ENCODE data around the gene TAX1BP3. TPM values are rescaled to one million over a fixed set of nuclear protein-coding genes. Genes with fewer than 3 reads are reported as not detected.

The TAX1BP3 gene
- total and polyA plus RNA-seq, 12 donors, result 134 to 206 (median 168) TPM

DNA sequence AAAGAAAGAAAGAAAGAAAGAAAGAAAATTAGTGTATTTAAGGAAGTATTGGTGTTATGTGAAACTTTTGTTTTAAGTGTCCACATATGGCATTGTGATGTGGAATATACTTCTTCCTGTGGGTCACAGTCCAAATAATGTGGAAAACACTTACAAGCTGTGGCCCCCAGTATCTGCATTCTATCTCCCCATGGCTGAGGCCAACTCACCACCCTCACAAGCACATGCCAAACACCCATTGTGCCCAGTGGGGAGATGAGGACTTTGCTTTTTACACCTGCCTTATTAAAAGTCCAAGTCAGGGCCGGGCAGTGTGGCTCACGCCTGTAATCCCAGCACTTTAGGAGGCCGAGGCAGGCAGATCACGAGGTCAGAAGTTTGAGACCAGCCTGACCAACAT, 31.6 kb upstream of the TAX1BP3 start:
- DNase-seq (no peak), ATAC-seq (no peak)
- Histone ChIP-seq H3K27me3 (peaks cover 0 to 28% (median 19%) of the 10 kb centered on the region in 7 donors), H3K4me3 (no peak overlapping the region), H3K9me3 (peaks cover 0 to 10% (median 0%) of the 10 kb centered on the region in 11 donors), H3K27ac (no peak overlapping the region), H3K4me1 (peaks cover 0 to 20% (median 14%) of the 10 kb centered on the region in 9 donors), H3K36me3 (no peaks in the 10 kb centered on the region)
- intact Hi-C loops (cut with DNase I), result no loop called here
- WGBS, 2 donors, result 88 to 91% methylated on average over 4 of the region's 4 CpGs
- TF ChIP-seq, protein P1, sequence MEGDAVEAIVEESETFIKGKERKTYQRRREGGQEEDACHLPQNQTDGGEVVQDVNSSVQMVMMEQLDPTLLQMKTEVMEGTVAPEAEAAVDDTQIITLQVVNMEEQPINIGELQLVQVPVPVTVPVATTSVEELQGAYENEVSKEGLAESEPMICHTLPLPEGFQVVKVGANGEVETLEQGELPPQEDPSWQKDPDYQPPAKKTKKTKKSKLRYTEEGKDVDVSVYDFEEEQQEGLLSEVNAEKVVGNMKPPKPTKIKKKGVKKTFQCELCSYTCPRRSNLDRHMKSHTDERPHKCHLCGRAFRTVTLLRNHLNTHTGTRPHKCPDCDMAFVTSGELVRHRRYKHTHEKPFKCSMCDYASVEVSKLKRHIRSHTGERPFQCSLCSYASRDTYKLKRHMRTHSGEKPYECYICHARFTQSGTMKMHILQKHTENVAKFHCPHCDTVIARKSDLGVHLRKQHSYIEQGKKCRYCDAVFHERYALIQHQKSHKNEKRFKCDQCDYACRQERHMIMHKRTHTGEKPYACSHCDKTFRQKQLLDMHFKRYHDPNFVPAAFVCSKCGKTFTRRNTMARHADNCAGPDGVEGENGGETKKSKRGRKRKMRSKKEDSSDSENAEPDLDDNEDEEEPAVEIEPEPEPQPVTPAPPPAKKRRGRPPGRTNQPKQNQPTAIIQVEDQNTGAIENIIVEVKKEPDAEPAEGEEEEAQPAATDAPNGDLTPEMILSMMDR (IDR thresholded peaks at IDR 0.05), result no peak

- Histone ChIP-seq H3K27ac (no peak overlapping the region), H3K36me3 (no peaks in the 10 kb centered on the region), H3K9me3 (peaks cover 0 to 10% (median 0%) of the 10 kb centered on the region in 11 donors), H3K27me3 (peaks cover 0 to 39% (median 24%) of the 10 kb centered on the region in 7 donors), H3K4me3 (no peak overlapping the region), H3K4me1 (peaks cover 0 to 26% (median 18%) of the 10 kb centered on the region in 9 donors)
- intact Hi-C loops (cut with DNase I), result no loop called here
- DNase-seq (no peak), ATAC-seq (no peak)
- TF ChIP-seq, protein P1 (IDR thresholded peaks at IDR 0.05), result no peak
- WGBS, 2 donors, result 81 to 88% methylated on average over 4 of the region's 4 CpGs
These were observed 29.8 kb upstream of the TAX1BP3 start for GRCh38 chr17:3698139-3698538.

GRCh38 chr17:3697103-3697476, 28.7 kb upstream of the TAX1BP3 start:
- Histone ChIP-seq H3K27ac (peak overlapping the region in 4 of 10 donors; percentile 29 to 90 (median 74)), H3K4me1 (peaks cover 0 to 26% (median 18%) of the 10 kb centered on the region in 9 donors), H3K27me3 (peaks cover 0 to 39% (median 24%) of the 10 kb centered on the region in 7 donors), H3K36me3 (no peaks in the 10 kb centered on the region), H3K4me3 (peak overlapping the region in 7 of 10 donors; percentile 8 to 62 (median 55)), H3K9me3 (peaks cover 0 to 10% (median 0%) of the 10 kb centered on the region in 11 donors)
- ATAC-seq, result peak in 7 of 8 donors; percentile 4 to 70 (median 21)
- TF ChIP-seq, protein P1 (IDR thresholded peaks at IDR 0.05), result no peak
- DNase-seq, result no peak
- intact Hi-C loops (cut with DNase I), result no loop called here
- WGBS, 2 donors, result 40% methylated on average over 12 of the region's 12 CpGs

DNA sequence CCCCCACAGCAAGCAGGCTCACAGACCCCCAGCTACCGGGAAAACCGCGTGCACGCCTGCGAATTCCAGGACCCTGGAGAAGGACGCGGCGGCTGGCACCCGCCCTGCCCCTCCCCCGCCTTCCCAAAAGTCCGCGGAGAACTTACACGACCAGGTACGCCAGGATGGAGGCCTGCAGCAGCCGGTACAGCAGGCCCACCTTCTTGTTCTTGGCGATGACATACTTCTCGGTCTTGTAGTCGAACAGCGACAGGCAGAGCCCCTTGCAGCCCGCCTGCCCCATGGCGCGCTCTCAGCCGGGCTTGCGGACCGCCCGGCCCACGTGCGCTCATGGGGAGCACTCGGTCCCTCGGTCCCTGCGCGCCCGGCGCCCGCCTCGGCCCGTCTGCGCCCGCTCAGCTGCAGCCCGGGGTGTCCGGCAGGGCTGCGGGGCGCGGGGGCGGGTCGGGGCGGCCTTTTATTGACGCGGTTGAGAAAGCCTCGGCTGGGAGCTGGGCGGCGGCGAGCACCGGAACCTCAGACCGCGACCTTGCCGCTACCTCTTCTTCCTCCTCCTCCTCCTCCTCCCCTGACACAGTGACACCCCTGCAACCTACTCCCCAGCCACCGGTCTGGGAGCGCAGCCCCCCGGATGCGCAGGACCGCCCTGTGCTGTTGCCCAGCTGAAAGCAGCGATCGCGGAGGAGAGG, 27.5 kb upstream of the TAX1BP3 start, which contains the start of gene P2RX5:
P2RX5 (minus strand) TSS at position 433 of the 689 bp plus-strand sequence; CDS start at position 283, 150 bp downstream.
- 1% methylated on average over 65 of the region's 65 CpGs for WGBS, 2 donors
- peak; percentile 41 to 63 (median 52) for ATAC-seq
- intact Hi-C loops (cut with DNase I), result loop anchor here in 1 of 10 donors (2.0 kb wide), 1 partner anchor 27 kb away; the partner anchor contains the start of gene HASPIN
- Histone ChIP-seq H3K36me3 (no peaks in the 10 kb centered on the region), H3K27ac (peak within 1 kb of the TSS in 9 of 10 donors; percentile 39 to 90 (median 80)), H3K27me3 (peaks cover 0 to 43% (median 24%) of the 10 kb centered on the region in 7 donors), H3K4me3 (peak within 1 kb of the TSS; percentile 32 to 62 (median 54)), H3K9me3 (peaks cover 0 to 10% (median 0%) of the 10 kb centered on the region in 11 donors), H3K4me1 (peaks cover 0 to 26% (median 18%) of the 10 kb centered on the region in 9 donors)
- TF ChIP-seq, protein P1 (IDR thresholded peaks at IDR 0.05), result no peak
- DNase-seq, result no peak
